ENCODE data around the gene MISP3.

GRCh38 chr19:14093117-14093823, 20.7 kb downstream of the MISP3 start:
- TF ChIP-seq MAX (CRISPR knock-in tag; IDR thresholded peaks at IDR 0.05) (no peak), TCF7 (CRISPR knock-in tag; IDR thresholded peaks at IDR 0.05; ENCODE audit: low read depth) (no peak), MXD4 (CRISPR knock-in tag; IDR thresholded peaks at IDR 0.05; ENCODE audit: borderline replicate concordance) (no peak), IRF1 (CRISPR knock-in tag; IDR thresholded peaks at IDR 0.05) (no peak)
